Psoas muscle (tissue), 8 donors: Measurements from ENCODE around the gene AP2M1. TPM values are rescaled to one million over a fixed set of nuclear protein-coding genes. Genes with fewer than 3 reads are reported as not detected.

Source experiments
- ATAC-seq, 4 donors: fragments of 200-7000 bp; cut with Tn5 transposase; one replicate each; pipeline ENCODE4 v1.9.1; 2020; ENCODE audit warnings: moderate library complexity in 3 of 4, mild to moderate bottlenecking in 2 of 4
- DNase-seq, 2 donors: peaks; one replicate each; pipeline ENCODE4 v3.0.0-alpha.2; 2020
- H3K27ac ChIP-seq: fragments of 200-600 bp; one replicate; pipeline ENCODE4 v1.8.0; 2022
- H3K27me3 ChIP-seq, 3 donors: fragments of 200-600 bp in 1 of 3; one replicate each; pipeline versions ENCODE4 v1.6.1 to v1.8.0; 2013 to 2022; ENCODE audit warnings: low read length in 2 of 3, mild to moderate bottlenecking in 2 of 3, moderate library complexity in 1 of 3; ENCODE audit not compliant: insufficient read depth in 3 of 3
- H3K36me3 ChIP-seq, 2 donors: fragments of 200-600 bp in 1 of 2; one replicate each; pipeline versions ENCODE4 v1.6.1 to v1.8.0; 2013 to 2022; ENCODE audit warnings: low read depth in 1 of 2, mild to moderate bottlenecking in 1 of 2, moderate library complexity in 1 of 2; ENCODE audit not compliant: insufficient read depth in 1 of 2
- H3K4me1 ChIP-seq: fragments of 200-600 bp; one replicate; pipeline ENCODE4 v1.8.0; 2022
- H3K4me3 ChIP-seq: fragments of 200-600 bp; one replicate; pipeline ENCODE4 v1.8.0; 2022; ENCODE audit warnings: mild to moderate bottlenecking
- H3K9me3 ChIP-seq: fragments of 200-600 bp; one replicate; pipeline ENCODE4 v1.8.0; 2022
- WGBS, 3 donors: extraction: QIAGEN DNeasy Blood & Tissue Kit; methylation state at CpG; one replicate each; pipeline versions ENCODE4 v1.1.6 to v1.1.7; 2013; 5-methylcytosine and 5-hydroxymethylcytosine counted together
- intact Hi-C, 2 donors: fragments of 100-400 bp; cut with DNase I; formaldehyde crosslinking; loops; one replicate each; pipeline versions ENCODE4 v1.11.0 to v1.14.2; 2022
- polyA plus RNA-seq, 3 donors: library from polyadenylated mRNA; stranded (reverse); fragments of 200-250 nt; gene quantifications; one replicate each; pipeline ENCODE4 v1.2.3, GENCODE V29; 2013
- total RNA-seq, 4 donors: library from RNA; stranded (reverse); fragmentation: NEBNext Ultra II Directional in 2 of 4; extraction: Animal tissue kit (Norgen Biotek cat#: 25700) in 2 of 4; gene quantifications; one replicate each; pipeline versions ENCODE4 v1.2.1 to v1.2.4, GENCODE V29; 2021 to 2023
- TF ChIP-seq, protein P1 (sequence below): fragments of 200-600 bp; IDR thresholded peaks from one replicate; pipeline ENCODE4 v1.8.0; 2022; ENCODE audit warnings: antibody characterized with exemption
- donor health status: healthy with polysubstance abuse.
- donor health status: DM: no; HTN: no; CAD: no; lungs with moderate emphysema.
- donor health status: Bipolar disorder and iron deficiency.
- donor health status: healthy.
- donor health status: DM: yes; HTN: yes; CAD: no.
- donor health status: DM: no; HTN: no; CAD: no.
- donor health status: DM: no; HTN: no; CAD: no.
- donor health status: DM: yes; HTN: yes; CAD: no.

Gene AP2M1
- total and polyA plus RNA-seq, 7 donors: 157 to 299 (median 171) TPM

DNA sequence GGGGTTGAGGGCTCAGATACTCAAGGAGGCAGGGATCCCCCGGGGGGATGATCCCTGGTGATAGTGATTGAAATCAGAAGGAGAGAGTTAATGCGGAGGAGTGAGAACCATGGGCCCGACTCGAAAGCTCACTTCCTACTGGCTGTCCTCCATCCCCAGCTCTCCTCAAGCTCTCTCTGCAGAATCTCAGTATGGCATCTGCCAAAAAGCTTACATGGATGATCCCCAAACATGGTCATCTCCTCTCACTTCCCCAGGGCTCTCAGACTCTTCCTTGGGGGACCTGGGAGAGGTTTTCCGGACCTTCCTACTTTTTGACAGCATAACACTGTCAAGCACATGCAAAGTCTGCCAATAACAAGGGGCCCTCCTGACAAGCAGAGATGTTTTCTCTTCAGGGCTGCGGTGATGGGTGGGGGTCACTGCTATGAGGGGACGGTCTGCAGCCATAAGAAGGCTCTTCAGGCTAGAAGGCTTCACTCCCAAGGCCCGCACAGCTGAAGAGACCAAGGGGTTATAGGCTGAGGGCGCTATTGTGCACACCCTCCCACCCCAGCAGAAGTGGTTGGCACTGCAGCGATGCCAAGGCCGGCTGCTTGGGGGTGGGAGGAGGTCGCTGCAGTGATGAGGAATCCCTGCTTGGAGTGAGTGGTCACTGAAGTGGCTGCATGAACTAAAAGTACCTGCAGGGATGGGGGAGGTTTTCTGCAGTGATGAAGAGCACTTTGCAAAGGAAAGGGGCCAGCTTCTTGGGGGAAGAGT lies 53.9 kb downstream of the AP2M1 start:
- Histone ChIP-seq H3K27ac (no peak overlapping the region), H3K9me3 (no peaks in the 10 kb centered on the region), H3K27me3 (peaks cover 0 to 61% (median 18%) of the 10 kb centered on the region in 3 donors), H3K4me1 (no peaks in the 10 kb centered on the region), H3K4me3 (peak overlapping the region; percentile 59), H3K36me3 (no peaks in the 10 kb centered on the region)
- 34 to 41% (median 38%) methylated on average over 11 to 12 of the region's 12 CpGs for WGBS, 3 donors
- intact Hi-C loops: loop anchor here in 1 of 2 donors (2.0 kb wide), 1 partner anchor 60 kb away; no protein-coding TSS in a partner anchor
- ATAC-seq: no peak
- TF ChIP-seq, protein P1, sequence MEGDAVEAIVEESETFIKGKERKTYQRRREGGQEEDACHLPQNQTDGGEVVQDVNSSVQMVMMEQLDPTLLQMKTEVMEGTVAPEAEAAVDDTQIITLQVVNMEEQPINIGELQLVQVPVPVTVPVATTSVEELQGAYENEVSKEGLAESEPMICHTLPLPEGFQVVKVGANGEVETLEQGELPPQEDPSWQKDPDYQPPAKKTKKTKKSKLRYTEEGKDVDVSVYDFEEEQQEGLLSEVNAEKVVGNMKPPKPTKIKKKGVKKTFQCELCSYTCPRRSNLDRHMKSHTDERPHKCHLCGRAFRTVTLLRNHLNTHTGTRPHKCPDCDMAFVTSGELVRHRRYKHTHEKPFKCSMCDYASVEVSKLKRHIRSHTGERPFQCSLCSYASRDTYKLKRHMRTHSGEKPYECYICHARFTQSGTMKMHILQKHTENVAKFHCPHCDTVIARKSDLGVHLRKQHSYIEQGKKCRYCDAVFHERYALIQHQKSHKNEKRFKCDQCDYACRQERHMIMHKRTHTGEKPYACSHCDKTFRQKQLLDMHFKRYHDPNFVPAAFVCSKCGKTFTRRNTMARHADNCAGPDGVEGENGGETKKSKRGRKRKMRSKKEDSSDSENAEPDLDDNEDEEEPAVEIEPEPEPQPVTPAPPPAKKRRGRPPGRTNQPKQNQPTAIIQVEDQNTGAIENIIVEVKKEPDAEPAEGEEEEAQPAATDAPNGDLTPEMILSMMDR: no peak
- no peak for DNase-seq

DNA sequence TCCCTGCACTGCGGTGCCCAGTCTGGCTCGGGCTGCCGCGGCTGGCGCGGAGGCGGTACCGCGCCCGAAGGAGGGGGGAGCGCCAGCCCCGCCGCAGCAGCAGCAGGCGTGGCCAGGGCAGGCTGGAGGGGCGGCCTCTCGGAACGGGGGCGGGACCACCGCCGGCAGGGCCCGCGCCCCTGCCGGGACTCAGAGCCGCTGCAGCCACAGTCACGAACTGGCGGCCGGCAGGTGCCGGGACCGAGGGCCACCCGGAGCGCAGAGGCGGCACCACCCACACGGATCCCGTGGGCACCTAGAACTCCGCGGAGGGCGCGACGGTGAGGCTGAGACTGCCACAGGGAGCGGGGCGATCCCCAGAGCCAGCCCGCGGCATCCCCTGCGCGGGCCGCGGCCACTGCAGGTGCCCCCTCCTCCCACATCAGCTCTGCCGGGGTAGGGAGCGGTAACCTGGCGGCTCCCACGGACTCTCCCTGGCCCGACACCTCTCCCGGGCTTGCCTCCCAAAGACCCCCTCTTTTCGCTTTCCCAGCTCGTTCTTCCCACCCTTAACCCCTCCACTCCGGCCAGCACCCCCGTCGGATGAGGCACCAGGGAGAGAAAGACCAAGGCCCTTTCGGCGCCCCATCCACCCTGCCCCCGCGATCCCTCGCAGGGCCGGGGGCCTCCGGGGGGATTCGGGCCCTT lies 54.9 kb downstream of the AP2M1 start, which contains the start of gene VWA5B2:
VWA5B2 (plus strand) TSS at position 192 of the 687 bp plus-strand sequence. CDS start 944 bp downstream, outside the sequence.
- no peaks in the 10 kb centered on the region for H3K36me3 ChIP-seq
- peak; percentile 66 to 70 for DNase-seq
- peaks cover 0 to 63% (median 18%) of the 10 kb centered on the region in 3 donors for H3K27me3 ChIP-seq
- WGBS, 3 donors: 0 to 1% (median 1%) methylated on average over 25 to 66 of the region's 66 CpGs
- intact Hi-C loops: loop anchor here in 1 of 2 donors (2.0 kb wide), 1 partner anchor 59 kb away; no protein-coding TSS in a partner anchor
- ATAC-seq: peak; percentile 73 to 86 (median 78)
- TF ChIP-seq, protein P1: peak; percentile 23
- H3K4me1 ChIP-seq: no peaks in the 10 kb centered on the region
- no peaks in the 10 kb centered on the region for H3K9me3 ChIP-seq
- H3K27ac ChIP-seq: no peak within 1 kb of the TSS
- peak within 1 kb of the TSS; percentile 59 for H3K4me3 ChIP-seq

DNA sequence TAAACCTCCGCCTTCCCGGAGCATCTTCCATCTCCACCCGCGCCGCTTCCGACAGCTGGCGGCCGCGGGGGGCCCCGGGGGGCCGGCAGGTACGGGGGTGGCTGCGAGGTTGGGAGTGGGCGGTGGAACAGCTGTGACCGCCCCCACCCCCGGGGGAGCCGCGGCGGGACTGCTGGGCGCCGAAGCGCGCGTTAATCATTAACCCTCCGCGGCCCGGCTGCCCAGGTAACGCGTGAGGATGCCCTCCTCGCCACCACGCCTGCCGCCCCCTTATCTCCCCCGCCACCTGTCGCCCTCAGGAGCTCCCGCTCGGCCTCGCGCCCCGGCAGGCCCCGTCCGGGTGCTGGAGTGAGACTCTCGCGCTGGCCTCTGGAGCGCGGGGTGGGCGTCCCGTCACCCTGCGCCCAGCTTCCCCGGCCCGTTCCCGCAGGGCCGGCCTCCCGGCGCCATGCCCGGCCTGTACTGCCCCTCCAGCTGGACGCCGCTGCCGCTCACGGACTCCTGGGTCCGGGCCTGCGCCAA lies 55.5 kb downstream of the AP2M1 start:
- TF ChIP-seq, protein P1: no peak
- WGBS, 3 donors: 1 to 2% (median 1%) methylated on average over 41 to 61 of the region's 61 CpGs
- no peak for DNase-seq
- peak overlapping the region; percentile 59 for H3K4me3 ChIP-seq
- no peak for ATAC-seq
- no peaks in the 10 kb centered on the region for H3K9me3 ChIP-seq
- no peaks in the 10 kb centered on the region for H3K36me3 ChIP-seq
- no peaks in the 10 kb centered on the region for H3K4me1 ChIP-seq
- H3K27ac ChIP-seq: no peak overlapping the region
- intact Hi-C loops: no loop called here
- peaks cover 0 to 63% (median 18%) of the 10 kb centered on the region in 3 donors for H3K27me3 ChIP-seq

DNA sequence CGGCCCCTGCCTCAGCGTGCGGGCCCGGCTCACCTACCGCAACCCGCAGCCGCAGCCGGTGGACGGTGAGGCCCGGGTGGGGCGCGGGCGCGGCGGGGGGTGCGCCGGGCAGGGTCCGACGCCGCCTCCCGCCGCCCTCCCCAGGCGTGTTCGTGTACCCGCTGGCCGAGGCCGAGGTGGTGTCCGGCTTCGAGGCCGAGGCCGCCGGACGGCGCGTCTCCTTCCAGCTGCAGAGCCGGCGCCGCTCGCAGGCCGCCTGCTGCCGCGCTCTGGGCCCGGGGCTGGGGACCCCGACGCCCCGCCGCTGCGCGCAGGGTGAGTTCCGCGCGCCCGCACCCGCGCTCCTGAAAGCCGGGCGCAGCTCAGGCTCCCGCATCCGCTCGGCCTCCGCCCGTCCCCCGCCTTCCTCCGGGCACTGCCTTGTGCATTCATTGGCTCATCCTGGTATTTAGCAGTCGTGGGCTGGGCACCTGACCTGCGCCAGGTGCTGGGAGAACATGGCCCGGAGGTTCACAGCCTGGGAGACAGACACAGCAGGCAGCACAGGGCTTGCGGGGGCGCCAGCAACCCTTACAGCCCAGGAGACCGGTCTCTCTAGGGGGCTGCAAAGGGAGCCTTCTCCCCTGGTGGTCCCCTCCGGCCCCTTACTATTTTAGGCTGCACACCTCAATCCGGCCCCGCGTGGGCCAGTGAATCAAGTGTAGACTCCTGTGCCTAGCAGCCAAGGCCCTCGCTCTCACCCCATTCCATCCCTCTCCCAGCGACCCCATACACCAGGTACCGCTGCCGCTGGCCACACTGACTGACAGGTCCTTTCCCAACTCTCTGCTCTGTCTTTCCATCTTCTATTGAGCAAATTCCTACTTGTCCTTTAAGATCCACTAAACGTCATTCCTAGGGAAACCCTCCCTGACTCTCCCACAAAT lies 56.2 kb downstream of the AP2M1 start:
- Histone ChIP-seq H3K4me3 (peak overlapping the region; percentile 59), H3K9me3 (no peaks in the 10 kb centered on the region), H3K36me3 (no peaks in the 10 kb centered on the region), H3K4me1 (no peaks in the 10 kb centered on the region), H3K27ac (no peak overlapping the region), H3K27me3 (peaks cover 0 to 63% (median 18%) of the 10 kb centered on the region in 3 donors)
- intact Hi-C loops: no loop called here
- 6 to 7% (median 6%) methylated on average over 44 to 79 of the region's 79 CpGs for WGBS, 3 donors
- no peak for DNase-seq
- TF ChIP-seq, protein P1: no peak
- no peak for ATAC-seq
